ENCODE data around the gene TDP2.

The TDP2 gene

DNA sequence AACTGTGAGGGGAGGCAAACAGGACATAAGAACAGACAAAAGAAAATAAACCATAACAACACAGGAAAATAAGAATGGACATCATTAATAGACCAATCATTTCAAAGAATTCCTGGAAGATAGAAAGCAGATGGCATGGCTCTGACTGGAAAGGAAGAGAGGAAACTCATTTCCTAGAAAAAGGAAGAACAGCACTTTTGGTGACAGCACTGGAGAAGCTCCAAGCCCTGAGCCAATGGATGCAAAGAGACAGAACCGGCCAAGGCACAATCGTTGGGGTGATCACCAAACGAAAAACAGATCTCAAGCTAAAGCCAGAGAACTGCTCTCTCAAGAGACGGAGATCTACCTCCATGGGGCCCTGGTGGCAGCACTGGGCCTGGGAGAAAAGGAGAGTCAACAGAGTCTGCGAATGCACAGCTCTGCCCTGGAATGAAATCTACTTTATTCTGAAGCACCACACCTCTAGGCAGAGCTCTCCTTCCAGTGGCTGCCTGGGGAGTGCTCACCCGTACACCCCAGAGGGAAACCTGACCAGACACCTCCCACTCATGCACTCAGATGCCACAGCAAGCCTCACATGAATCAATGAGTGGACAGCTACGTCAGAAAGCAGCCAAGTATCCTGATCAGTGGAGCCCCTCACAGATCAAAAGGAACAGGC lies 44.9 kb downstream of the TDP2 start:
- DNase-seq = no peak

DNA sequence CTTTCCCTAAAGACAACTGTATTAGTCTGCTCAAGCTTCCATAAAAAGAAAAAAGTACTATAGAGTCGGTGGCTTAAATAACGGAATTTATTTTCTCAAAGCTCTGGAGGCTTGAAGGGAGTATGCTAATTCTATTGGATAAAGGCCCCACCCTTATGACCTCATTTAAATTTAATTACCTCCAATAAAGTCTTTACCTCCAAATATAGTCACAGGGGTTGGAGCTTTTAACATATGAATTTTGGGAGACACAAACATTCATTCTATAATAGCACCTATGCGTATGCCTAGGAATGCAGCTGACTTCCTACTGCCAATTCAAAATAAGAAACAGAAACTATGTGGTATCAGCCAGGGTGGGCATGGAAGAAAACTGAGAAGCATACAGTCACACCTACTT lies 46.1 kb downstream of the TDP2 start:
- H3K9me3 ChIP-seq = no peaks in the 10 kb centered on the region
- no peak for DNase-seq
- no peaks in the 10 kb centered on the region for H3K27me3 ChIP-seq
- no peaks in the 10 kb centered on the region for H3K4me1 ChIP-seq
- TF ChIP-seq, protein P1, sequence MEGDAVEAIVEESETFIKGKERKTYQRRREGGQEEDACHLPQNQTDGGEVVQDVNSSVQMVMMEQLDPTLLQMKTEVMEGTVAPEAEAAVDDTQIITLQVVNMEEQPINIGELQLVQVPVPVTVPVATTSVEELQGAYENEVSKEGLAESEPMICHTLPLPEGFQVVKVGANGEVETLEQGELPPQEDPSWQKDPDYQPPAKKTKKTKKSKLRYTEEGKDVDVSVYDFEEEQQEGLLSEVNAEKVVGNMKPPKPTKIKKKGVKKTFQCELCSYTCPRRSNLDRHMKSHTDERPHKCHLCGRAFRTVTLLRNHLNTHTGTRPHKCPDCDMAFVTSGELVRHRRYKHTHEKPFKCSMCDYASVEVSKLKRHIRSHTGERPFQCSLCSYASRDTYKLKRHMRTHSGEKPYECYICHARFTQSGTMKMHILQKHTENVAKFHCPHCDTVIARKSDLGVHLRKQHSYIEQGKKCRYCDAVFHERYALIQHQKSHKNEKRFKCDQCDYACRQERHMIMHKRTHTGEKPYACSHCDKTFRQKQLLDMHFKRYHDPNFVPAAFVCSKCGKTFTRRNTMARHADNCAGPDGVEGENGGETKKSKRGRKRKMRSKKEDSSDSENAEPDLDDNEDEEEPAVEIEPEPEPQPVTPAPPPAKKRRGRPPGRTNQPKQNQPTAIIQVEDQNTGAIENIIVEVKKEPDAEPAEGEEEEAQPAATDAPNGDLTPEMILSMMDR (IDR thresholded peaks at IDR 0.05) = no peak
- H3K36me3 ChIP-seq = no peaks in the 10 kb centered on the region
- intact Hi-C loops (cut with DNase I; ENCODE audit: low total_unique reads) = no loop called here
- no peak overlapping the region for H3K27ac ChIP-seq
- H3K4me3 ChIP-seq = no peak overlapping the region

More for the DNA sequence above, 44.9 kb downstream of the TDP2 start:
- no peaks in the 10 kb centered on the region for H3K27me3 ChIP-seq
- TF ChIP-seq, protein P1 (IDR thresholded peaks at IDR 0.05) = no peak
- H3K9me3 ChIP-seq = no peaks in the 10 kb centered on the region
- intact Hi-C loops (cut with DNase I; ENCODE audit: low total_unique reads) = no loop called here
- H3K4me1 ChIP-seq = no peaks in the 10 kb centered on the region
- no peak overlapping the region for H3K27ac ChIP-seq
- H3K36me3 ChIP-seq = no peaks in the 10 kb centered on the region
- H3K4me3 ChIP-seq = no peak overlapping the region

DNA sequence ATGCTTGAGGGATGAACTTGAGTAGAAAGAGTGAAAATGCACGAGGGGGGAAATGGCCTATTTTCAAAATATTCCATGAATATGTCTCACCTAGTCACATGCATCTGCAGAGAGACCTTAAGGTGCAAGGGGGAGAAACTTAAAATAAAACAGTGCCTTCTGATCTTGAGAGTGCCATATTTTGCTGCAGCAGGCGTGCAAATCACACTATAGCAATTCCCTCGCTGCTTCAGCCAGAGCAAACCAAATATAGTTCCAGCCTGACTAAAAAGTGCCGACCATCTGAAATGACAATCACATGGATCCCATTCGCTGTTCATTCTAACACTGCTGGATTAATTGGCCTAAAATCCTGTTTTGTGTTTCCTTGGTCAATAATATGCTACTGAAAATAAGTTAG lies 47.0 kb downstream of the TDP2 start:
- H3K9me3 ChIP-seq = no peaks in the 10 kb centered on the region
- no peak for DNase-seq
- H3K36me3 ChIP-seq = no peaks in the 10 kb centered on the region
- intact Hi-C loops (cut with DNase I; ENCODE audit: low total_unique reads) = no loop called here
- H3K27ac ChIP-seq = no peak overlapping the region
- no peaks in the 10 kb centered on the region for H3K4me1 ChIP-seq
- H3K27me3 ChIP-seq = no peaks in the 10 kb centered on the region
- no peak overlapping the region for H3K4me3 ChIP-seq
- TF ChIP-seq, protein P1 (IDR thresholded peaks at IDR 0.05) = no peak

DNA sequence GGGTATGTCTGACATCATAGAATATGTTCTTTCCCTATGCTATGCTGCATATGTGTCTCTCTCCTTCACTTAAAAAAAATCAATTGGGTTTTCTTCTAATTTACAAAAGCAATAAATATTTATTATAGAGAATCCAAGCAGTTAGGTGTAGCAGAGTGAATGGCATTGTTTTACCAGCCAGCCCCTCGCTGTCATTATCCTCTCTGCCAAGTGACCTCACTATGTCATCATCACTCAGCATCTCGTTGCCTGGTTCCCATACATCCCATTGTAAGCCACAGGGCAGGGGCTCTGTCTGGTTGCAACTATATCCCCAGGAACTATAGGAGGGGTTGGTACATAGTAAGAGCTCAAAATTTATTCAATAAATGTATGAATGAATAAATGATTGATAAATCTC lies 52.1 kb downstream of the TDP2 start:
- no peaks in the 10 kb centered on the region for H3K36me3 ChIP-seq
- H3K27ac ChIP-seq = no peak overlapping the region
- TF ChIP-seq, protein P1 (IDR thresholded peaks at IDR 0.05) = no peak
- intact Hi-C loops (cut with DNase I; ENCODE audit: low total_unique reads) = no loop called here
- H3K4me1 ChIP-seq = no peaks in the 10 kb centered on the region
- H3K27me3 ChIP-seq = no peaks in the 10 kb centered on the region
- DNase-seq = no peak
- H3K4me3 ChIP-seq = no peak overlapping the region
- no peaks in the 10 kb centered on the region for H3K9me3 ChIP-seq

DNA sequence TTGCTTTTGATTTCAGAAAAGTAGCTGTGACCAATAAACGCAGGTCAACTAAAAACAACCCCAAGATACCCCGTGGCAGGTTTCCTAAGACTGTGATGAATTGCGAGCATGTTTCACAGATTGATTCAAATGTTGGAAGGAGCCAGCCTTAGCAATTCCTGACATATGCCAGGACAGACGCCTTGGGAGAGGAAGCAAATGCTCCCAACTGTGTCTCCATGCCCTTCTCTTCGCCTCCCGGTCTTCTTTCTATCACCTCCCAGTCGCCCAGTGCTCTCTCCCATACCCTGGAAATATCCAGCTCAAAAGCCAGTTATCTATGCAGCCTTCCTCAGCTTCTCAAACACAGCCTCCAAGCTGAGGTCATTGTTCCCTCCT lies 52.7 kb downstream of the TDP2 start:
- Histone ChIP-seq H3K9me3 (no peaks in the 10 kb centered on the region), H3K36me3 (no peaks in the 10 kb centered on the region), H3K27me3 (no peaks in the 10 kb centered on the region), H3K27ac (no peak overlapping the region), H3K4me1 (no peaks in the 10 kb centered on the region), H3K4me3 (no peak overlapping the region)
- no peak for DNase-seq
- TF ChIP-seq, protein P1 (IDR thresholded peaks at IDR 0.05) = no peak
- intact Hi-C loops (cut with DNase I; ENCODE audit: low total_unique reads) = no loop called here
